Progenitor cell of endocrine pancreas (in vitro differentiated cells): ENCODE data around the gene C14orf132. TPM values are rescaled to one million over a fixed set of nuclear protein-coding genes. Genes with fewer than 3 reads are reported as not detected.

Experiments used
- DNase-seq: peaks from one replicate; pipeline ENCODE4 v3.0.0; 2021; ENCODE audit warnings: low spot score; ENCODE audit not compliant: unreplicated experiment
- H3K27ac Mint-ChIP-seq: 2 replicates; pipeline ENCODE4 v1.8.0; 2021; ENCODE audit warnings: mild to moderate bottlenecking, moderate library complexity, mixed read lengths
- H3K27me3 Mint-ChIP-seq: 2 replicates; pipeline ENCODE4 v1.8.0; 2021; ENCODE audit warnings: mixed read lengths
- H3K36me3 Mint-ChIP-seq: 2 replicates; pipeline ENCODE4 v1.8.0; 2022; ENCODE audit warnings: mixed read lengths; ENCODE audit not compliant: insufficient read depth
- H3K4me1 Mint-ChIP-seq: 2 replicates; pipeline ENCODE4 v1.8.0; 2021; ENCODE audit warnings: low read depth, mixed read lengths
- H3K4me3 Mint-ChIP-seq: 2 replicates; pipeline ENCODE4 v1.8.0; 2021; ENCODE audit warnings: low read depth, mild to moderate bottlenecking, moderate library complexity, mixed read lengths
- H3K9me3 Mint-ChIP-seq: 2 replicates; pipeline ENCODE4 v1.8.0; 2021; ENCODE audit warnings: low read depth, mixed read lengths
- total RNA-seq: library from RNA; stranded (reverse); gene quantifications from 2 replicates; pipeline ENCODE4 v1.2.1, GENCODE V29; 2021
- TF ChIP-seq, protein P1 (sequence below): fragments of 200-600 bp; sonication (generic); IDR thresholded peaks from one replicate; pipeline ENCODE4 v1.5.0; 2021; ENCODE audit warnings: antibody characterized with exemption, mild to moderate bottlenecking; ENCODE audit not compliant: unreplicated experiment

C14orf132 gene
- total RNA-seq, 1 donor from 2014 or later, result 58.3 TPM

DNA sequence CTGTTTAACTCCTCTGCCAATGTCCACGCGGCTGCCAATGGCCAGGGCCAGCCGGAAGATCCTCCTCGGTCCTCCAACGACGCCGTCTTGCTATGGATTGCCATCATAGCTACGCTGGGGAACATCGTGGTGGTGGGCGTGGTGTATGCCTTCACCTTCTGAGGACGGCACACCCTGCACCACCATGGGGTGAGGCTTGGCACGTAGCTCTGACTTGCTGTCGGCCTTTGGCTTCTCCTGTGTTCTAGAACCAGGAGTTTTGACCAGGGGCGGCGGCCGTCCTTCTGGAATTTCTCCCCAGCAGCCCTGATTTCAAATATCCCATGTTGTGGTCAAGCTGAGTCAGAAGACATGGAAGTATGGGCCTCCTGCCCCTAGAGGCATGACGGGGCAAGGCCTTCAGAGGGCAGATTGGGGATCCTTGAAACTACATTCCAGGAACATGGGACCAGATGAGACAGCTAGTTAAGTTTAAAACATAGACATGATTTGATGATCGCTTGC lies 47.5 kb downstream of the C14orf132 start:
- Mint-ChIP-seq H3K4me1 (peaks cover 7% of the 10 kb centered on the region), H3K27ac (no peak overlapping the region), H3K9me3 (no peaks in the 10 kb centered on the region), H3K4me3 (no peak overlapping the region), H3K27me3 (no peaks in the 10 kb centered on the region), H3K36me3 (peaks cover 7% of the 10 kb centered on the region)
- DNase-seq, result no peak
- TF ChIP-seq, protein P1, sequence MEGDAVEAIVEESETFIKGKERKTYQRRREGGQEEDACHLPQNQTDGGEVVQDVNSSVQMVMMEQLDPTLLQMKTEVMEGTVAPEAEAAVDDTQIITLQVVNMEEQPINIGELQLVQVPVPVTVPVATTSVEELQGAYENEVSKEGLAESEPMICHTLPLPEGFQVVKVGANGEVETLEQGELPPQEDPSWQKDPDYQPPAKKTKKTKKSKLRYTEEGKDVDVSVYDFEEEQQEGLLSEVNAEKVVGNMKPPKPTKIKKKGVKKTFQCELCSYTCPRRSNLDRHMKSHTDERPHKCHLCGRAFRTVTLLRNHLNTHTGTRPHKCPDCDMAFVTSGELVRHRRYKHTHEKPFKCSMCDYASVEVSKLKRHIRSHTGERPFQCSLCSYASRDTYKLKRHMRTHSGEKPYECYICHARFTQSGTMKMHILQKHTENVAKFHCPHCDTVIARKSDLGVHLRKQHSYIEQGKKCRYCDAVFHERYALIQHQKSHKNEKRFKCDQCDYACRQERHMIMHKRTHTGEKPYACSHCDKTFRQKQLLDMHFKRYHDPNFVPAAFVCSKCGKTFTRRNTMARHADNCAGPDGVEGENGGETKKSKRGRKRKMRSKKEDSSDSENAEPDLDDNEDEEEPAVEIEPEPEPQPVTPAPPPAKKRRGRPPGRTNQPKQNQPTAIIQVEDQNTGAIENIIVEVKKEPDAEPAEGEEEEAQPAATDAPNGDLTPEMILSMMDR, result no peak

DNA sequence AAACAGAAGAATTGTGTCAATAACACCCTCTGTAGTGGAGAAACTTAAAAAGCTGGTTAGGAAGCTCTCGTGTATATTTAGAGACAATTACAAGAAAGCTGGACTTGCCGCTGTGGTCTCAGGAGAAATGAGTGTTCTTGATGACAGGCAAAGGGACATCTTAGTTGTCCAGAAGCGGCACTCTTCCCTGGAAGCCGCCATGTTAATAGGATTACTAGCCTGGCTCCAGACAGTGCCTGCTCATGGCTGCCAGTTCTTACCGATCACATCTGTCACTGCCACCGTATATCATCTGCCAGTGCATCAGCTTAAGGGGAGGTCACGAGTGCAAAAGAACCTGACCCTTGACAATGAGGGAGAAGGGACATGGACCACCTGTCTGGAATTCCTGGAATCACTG lies 48.9 kb downstream of the C14orf132 start:
- peaks cover 7% of the 10 kb centered on the region for H3K36me3 Mint-ChIP-seq
- no peaks in the 10 kb centered on the region for H3K9me3 Mint-ChIP-seq
- TF ChIP-seq, protein P1, result no peak
- no peak overlapping the region for H3K4me3 Mint-ChIP-seq
- no peaks in the 10 kb centered on the region for H3K27me3 Mint-ChIP-seq
- peaks cover 7% of the 10 kb centered on the region for H3K4me1 Mint-ChIP-seq
- H3K27ac Mint-ChIP-seq, result no peak overlapping the region
- no peak for DNase-seq

DNA sequence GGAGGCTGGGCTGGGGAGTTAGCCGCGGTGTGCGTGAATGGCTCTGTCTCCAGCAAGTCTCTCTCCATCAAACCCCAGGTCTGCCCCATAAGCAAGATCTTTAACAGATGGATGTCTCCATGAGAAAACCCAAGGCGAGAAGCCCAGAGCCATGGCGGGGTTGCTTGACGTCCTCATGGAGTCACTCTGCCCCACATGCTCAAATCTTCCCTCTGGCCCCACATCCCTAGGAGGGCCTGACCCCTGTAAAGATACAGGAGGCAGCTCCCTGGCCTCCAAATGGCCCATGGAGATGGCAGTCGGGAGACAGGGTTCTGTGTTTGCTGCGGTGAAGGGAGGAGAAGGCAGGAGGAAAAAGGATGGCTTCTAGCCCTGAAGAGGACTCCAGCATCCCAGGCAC lies 49.3 kb downstream of the C14orf132 start:
- H3K9me3 Mint-ChIP-seq, result no peaks in the 10 kb centered on the region
- no peak overlapping the region for H3K4me3 Mint-ChIP-seq

DNA sequence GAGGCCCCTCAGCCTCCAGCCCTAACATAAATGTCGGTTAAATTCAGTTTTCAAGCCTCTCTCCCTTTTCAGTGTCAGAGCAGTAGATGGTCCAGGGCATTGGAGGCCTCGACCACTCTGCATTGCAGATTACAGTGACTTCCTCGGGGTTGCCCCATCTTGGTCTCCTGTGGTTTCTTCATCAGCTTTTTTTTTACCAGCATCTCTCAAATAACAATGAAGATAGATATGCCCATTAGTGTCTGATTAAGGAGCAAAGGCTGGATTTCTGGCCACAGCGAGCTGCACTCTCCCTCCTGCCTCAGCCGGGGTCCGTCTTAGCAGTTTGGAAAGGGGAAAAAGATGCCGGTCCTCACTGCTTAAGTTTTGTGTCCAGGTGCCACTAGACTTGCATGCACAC lies 49.7 kb downstream of the C14orf132 start:
- Mint-ChIP-seq H3K4me1 (peaks cover under 1% of the 10 kb centered on the region), H3K27me3 (no peaks in the 10 kb centered on the region), H3K9me3 (no peaks in the 10 kb centered on the region), H3K27ac (no peak overlapping the region), H3K4me3 (no peak overlapping the region), H3K36me3 (peaks cover 7% of the 10 kb centered on the region)
- no peak for DNase-seq
- TF ChIP-seq, protein P1, result no peak

More for the DNA sequence above, 49.3 kb downstream of the C14orf132 start:
- Mint-ChIP-seq H3K27me3 (no peaks in the 10 kb centered on the region), H3K27ac (no peak overlapping the region), H3K4me1 (peaks cover 3% of the 10 kb centered on the region), H3K36me3 (peaks cover 7% of the 10 kb centered on the region)
- no peak for DNase-seq
- TF ChIP-seq, protein P1, result no peak

DNA sequence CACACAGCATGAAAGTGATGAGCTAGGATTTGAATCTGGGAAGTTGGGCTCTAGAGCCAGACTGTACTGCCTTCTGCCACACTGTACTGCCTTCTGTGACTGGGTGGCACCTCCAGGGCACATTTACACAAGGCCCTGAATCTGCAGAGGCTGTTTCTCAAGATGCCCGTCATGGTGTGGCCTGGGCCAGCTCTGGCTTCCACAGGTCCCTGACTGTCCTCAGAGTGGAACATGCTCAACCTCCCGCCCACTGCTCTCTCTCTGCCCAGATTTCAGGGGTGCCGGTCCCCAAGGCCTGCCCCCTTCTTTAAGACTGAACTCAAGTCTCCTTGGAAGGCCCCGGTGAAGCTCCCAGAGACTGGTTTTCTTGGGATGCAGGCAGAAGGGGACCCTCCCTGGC lies 50.2 kb downstream of the C14orf132 start:
- Mint-ChIP-seq H3K4me3 (no peak overlapping the region), H3K4me1 (peaks cover 1% of the 10 kb centered on the region), H3K27ac (no peak overlapping the region), H3K9me3 (no peaks in the 10 kb centered on the region), H3K36me3 (peaks cover 7% of the 10 kb centered on the region), H3K27me3 (no peaks in the 10 kb centered on the region)
- no peak for DNase-seq
- TF ChIP-seq, protein P1, result no peak
